ENCODE measurements around the gene MSRB1. TPM values are rescaled to one million over a fixed set of nuclear protein-coding genes. Genes with fewer than 3 reads are reported as not detected.

Gene MSRB1, protein sequence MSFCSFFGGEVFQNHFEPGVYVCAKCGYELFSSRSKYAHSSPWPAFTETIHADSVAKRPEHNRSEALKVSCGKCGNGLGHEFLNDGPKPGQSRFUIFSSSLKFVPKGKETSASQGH
- total RNA-seq = 10 to 100 TPM; 20.6 to 23.5 TPM
- 21.5 TPM for polyA plus RNA-seq (2013, experiment 1 of 2)
- polyA plus RNA-seq (2013, experiment 2 of 2) = 19.3 TPM
- long read RNA-seq, experiment 1, transcript MSRB1-201 (4 exons, 1,423 nt) = major isoform, 15 of 20 reads
- long read RNA-seq, experiment 1, partial matches to known transcripts = 2 of 20 reads
- long read RNA-seq, experiment 1, other reads (novel, unspliced or antisense) = 3 of 20 reads
- long read RNA-seq, experiment 2, transcript MSRB1-201 (4 exons, 1,423 nt) = major isoform, 37 of 38 reads
- long read RNA-seq, experiment 2, partial matches to known transcripts = 1 of 38 reads
- long read RNA-seq, experiment 2, other reads (novel, unspliced or antisense) = 0 of 38 reads
- long read RNA-seq, experiment 3, transcript MSRB1-201 (4 exons, 1,423 nt) = major isoform, 171 of 177 reads
- long read RNA-seq, experiment 3, partial matches to known transcripts = 2 of 177 reads
- long read RNA-seq, experiment 3, other reads (novel, unspliced or antisense) = 0 of 177 reads
- long read RNA-seq, experiment 4, transcript MSRB1-201 (4 exons, 1,423 nt) = major isoform, 162 of 180 reads
- long read RNA-seq, experiment 4, partial matches to known transcripts = 0 of 180 reads
- long read RNA-seq, experiment 4, other reads (novel, unspliced or antisense) = 16 of 180 reads

- Mint-ChIP-seq H3K4me3 (peak within 1 kb of the TSS; percentile 82), H3K9me3 (no peaks in the 10 kb centered on the region), H3K27me3 (ENCODE audit: insufficient read depth) (peaks cover 10% of the 10 kb centered on the region), H3K27ac (peak within 1 kb of the TSS; percentile 76), H3K4me1 (peaks cover 3% of the 10 kb centered on the region), H3K36me3 (ENCODE audit: low read depth) (peaks cover 14% of the 10 kb centered on the region)
- H3K9ac ChIP-seq (ENCODE audit: extremely low read depth, low read length, poor library complexity, severe bottlenecking) = peak within 1 kb of the TSS; percentile 20
- peak within 1 kb of the TSS; percentile 89 for H3K4me3 ChIP-seq (ENCODE audit: low read length)
- 3 to 5% methylated on average over 20 to 76 of the region's 77 CpGs for WGBS, 2 experiments (ENCODE audit: insufficient coverage in 1 of 2, insufficient read length in 1 of 2)
- H3K4me1 ChIP-seq (ENCODE audit: control insufficient read depth, insufficient read depth, low read length) = no peaks in the 10 kb centered on the region
- H3K27ac ChIP-seq (ENCODE audit: low read depth, low read length) = no peak within 1 kb of the TSS
- no peaks in the 10 kb centered on the region for H3K27me3 ChIP-seq (ENCODE audit: control insufficient read depth, insufficient read depth, low read length, poor library complexity, severe bottlenecking)
- H3K36me3 ChIP-seq (ENCODE audit: control insufficient read depth, insufficient read depth, low read length) = peaks cover 1% of the 10 kb centered on the region
- no peaks in the 10 kb centered on the region for H3K9me3 ChIP-seq (ENCODE audit: control insufficient read depth, low read length)
- peak; percentile 100 for DNase-seq
- peak; percentile 50 for TF ChIP-seq CTCF (conservative IDR thresholded peaks at IDR 0.05)
These were observed at the start of gene MSRB1 for GRCh38 chr16:1942810-1943726. TSS of gene MSRB1 (minus strand) at chr16:1943199. CDS start at chr16:1943156, 43 bp downstream.

DNA sequence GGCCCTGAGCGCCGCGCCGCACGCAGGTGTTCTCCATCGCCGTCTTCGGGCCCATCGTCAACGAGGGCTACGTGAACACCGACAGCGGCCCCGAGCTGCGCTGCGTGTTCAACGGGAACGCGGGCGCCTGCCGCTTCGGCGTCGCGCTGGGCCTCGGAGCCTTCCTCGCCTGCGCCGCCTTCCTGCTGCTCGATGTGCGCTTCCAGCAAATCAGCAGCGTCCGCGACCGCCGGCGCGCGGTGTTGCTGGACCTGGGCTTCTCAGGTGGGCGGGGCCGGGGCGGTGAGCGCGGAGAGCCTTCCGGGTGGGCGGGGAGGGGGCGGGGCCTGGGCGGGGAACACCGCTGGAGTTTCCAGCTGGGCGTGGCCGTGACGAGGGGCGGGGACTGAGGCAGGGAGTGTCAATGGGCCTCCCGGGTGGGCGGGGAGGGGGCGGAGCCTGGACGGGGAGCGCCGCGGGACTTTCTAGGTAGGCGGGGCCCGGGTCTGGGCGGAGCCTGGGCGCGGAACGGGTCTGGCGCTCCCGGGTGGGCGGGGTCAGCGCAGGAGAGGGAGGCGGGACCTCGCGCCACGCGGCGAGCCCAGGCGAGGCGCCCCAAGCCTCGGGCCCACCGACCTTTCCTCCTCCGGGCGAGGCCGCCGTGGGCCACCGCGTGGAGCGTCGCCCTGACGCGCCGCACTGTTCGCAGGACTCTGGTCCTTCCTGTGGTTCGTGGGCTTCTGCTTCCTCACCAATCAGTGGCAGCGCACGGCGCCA lies 49.1 kb upstream of the MSRB1 start:
- Mint-ChIP-seq H3K9me3 (no peaks in the 10 kb centered on the region), H3K4me3 (peak overlapping the region; percentile 53), H3K27ac (no peak overlapping the region), H3K4me1 (peaks cover 1% of the 10 kb centered on the region), H3K36me3 (ENCODE audit: low read depth) (peaks cover 5% of the 10 kb centered on the region), H3K27me3 (ENCODE audit: insufficient read depth) (peaks cover 41% of the 10 kb centered on the region)
- Histone ChIP-seq H3K4me3 (ENCODE audit: low read length) (no peak overlapping the region), H3K9ac (ENCODE audit: extremely low read depth, low read length, poor library complexity, severe bottlenecking) (no peak overlapping the region), H3K27me3 (ENCODE audit: control insufficient read depth, insufficient read depth, low read length, poor library complexity, severe bottlenecking) (peaks cover 37% of the 10 kb centered on the region), H3K9me3 (ENCODE audit: control insufficient read depth, low read length) (no peaks in the 10 kb centered on the region), H3K27ac (ENCODE audit: low read depth, low read length) (no peak overlapping the region), H3K4me1 (ENCODE audit: control insufficient read depth, insufficient read depth, low read length) (peaks cover 3% of the 10 kb centered on the region), H3K36me3 (ENCODE audit: control insufficient read depth, insufficient read depth, low read length) (peaks cover 2% of the 10 kb centered on the region)
- WGBS, 2 experiments (ENCODE audit: insufficient coverage in 1 of 2, insufficient read length in 1 of 2) = 14 to 25% methylated on average over 41 to 96 of the region's 96 CpGs
- peak; percentile 100 for DNase-seq
- no peak for TF ChIP-seq CTCF (conservative IDR thresholded peaks at IDR 0.05)

Measured in endodermal cell (in vitro differentiated cells).